Endothelial cell (in vitro differentiated cells): Measurements from ENCODE around the gene NFATC2. TPM values are rescaled to one million over a fixed set of nuclear protein-coding genes. Genes with fewer than 3 reads are reported as not detected.

Experiments
- DNase-seq: peaks from one replicate; pipeline ENCODE4 v3.0.0; 2021; ENCODE audit warnings: low spot score
- H3K27ac Mint-ChIP-seq: one replicate; pipeline ENCODE4 v1.8.0; 2021; ENCODE audit warnings: mixed read lengths, inconsistent platforms; ENCODE audit not compliant: unreplicated experiment
- H3K27me3 Mint-ChIP-seq: one replicate; pipeline ENCODE4 v1.8.0; 2021; ENCODE audit warnings: mild to moderate bottlenecking, moderate library complexity, mixed read lengths, inconsistent platforms; ENCODE audit not compliant: unreplicated experiment
- H3K36me3 Mint-ChIP-seq: one replicate; pipeline ENCODE4 v1.8.0; 2021; ENCODE audit warnings: mild to moderate bottlenecking, low read depth, mixed read lengths, inconsistent platforms; ENCODE audit not compliant: unreplicated experiment
- H3K4me1 Mint-ChIP-seq: one replicate; pipeline ENCODE4 v1.8.0; 2021; ENCODE audit warnings: mild to moderate bottlenecking, mixed read lengths, inconsistent platforms; ENCODE audit not compliant: unreplicated experiment
- H3K4me3 Mint-ChIP-seq: one replicate; pipeline ENCODE4 v1.8.0; 2021; ENCODE audit warnings: mild to moderate bottlenecking, mixed read lengths, inconsistent platforms; ENCODE audit not compliant: unreplicated experiment
- H3K9me3 Mint-ChIP-seq: one replicate; pipeline ENCODE4 v1.8.0; 2021; ENCODE audit warnings: mixed read lengths, inconsistent platforms; ENCODE audit not compliant: unreplicated experiment
- CTCF ChIP-seq: fragments of 200-600 bp; sonication (generic); IDR thresholded peaks from one replicate; pipeline ENCODE4 v1.5.0; 2021; ENCODE audit warnings: antibody characterized with exemption; ENCODE audit not compliant: unreplicated experiment
- total RNA-seq: library from RNA; stranded (reverse); fragmentation: NEBNext Ultra II Directional; extraction: Animal tissue kit (Norgen Biotek cat#: 25700); gene quantifications from one replicate; pipeline ENCODE4 v1.2.1, GENCODE V29; 2021; ENCODE audit not compliant: unreplicated experiment

The NFATC2 gene
- total RNA-seq, 1 donor from 2014 or later, result 3.5 TPM

GRCh38 chr20:51444922-51445438 is 97.5 kb downstream of the NFATC2 start:
- Mint-ChIP-seq H3K9me3 (no peaks in the 10 kb centered on the region), H3K4me1 (peaks cover 7% of the 10 kb centered on the region), H3K27me3 (peaks cover 3% of the 10 kb centered on the region), H3K36me3 (no peaks in the 10 kb centered on the region), H3K27ac (peak overlapping the region; percentile 54), H3K4me3 (no peak overlapping the region)
- no peak for TF ChIP-seq CTCF
- DNase-seq, result no peak

GRCh38 chr20:51444467-51444866 is 98.1 kb downstream of the NFATC2 start:
- no peak for DNase-seq
- peaks cover 3% of the 10 kb centered on the region for H3K27me3 Mint-ChIP-seq
- peaks cover 2% of the 10 kb centered on the region for H3K36me3 Mint-ChIP-seq
- H3K4me3 Mint-ChIP-seq, result no peak overlapping the region
- peaks cover 7% of the 10 kb centered on the region for H3K4me1 Mint-ChIP-seq
- no peaks in the 10 kb centered on the region for H3K9me3 Mint-ChIP-seq
- no peak for TF ChIP-seq CTCF
- no peak overlapping the region for H3K27ac Mint-ChIP-seq

GRCh38 chr20:51442602-51443001 is 99.9 kb downstream of the NFATC2 start:
- Mint-ChIP-seq H3K27me3 (peaks cover 3% of the 10 kb centered on the region), H3K27ac (no peak overlapping the region), H3K9me3 (no peaks in the 10 kb centered on the region), H3K4me3 (no peak overlapping the region), H3K36me3 (peaks cover 4% of the 10 kb centered on the region), H3K4me1 (peaks cover 7% of the 10 kb centered on the region)
- TF ChIP-seq CTCF, result no peak
- no peak for DNase-seq

- no peak for DNase-seq
- no peak for TF ChIP-seq CTCF
- Mint-ChIP-seq H3K4me1 (peaks cover 7% of the 10 kb centered on the region), H3K4me3 (no peak overlapping the region), H3K27ac (no peak overlapping the region), H3K9me3 (no peaks in the 10 kb centered on the region), H3K27me3 (peaks cover 2% of the 10 kb centered on the region), H3K36me3 (peaks cover 4% of the 10 kb centered on the region)
These were observed 101.9 kb downstream of the NFATC2 start for GRCh38 chr20:51440589-51440988.

GRCh38 chr20:51439160-51439689 is 103.3 kb downstream of the NFATC2 start:
- no peak overlapping the region for H3K4me3 Mint-ChIP-seq
- H3K27me3 Mint-ChIP-seq, result no peaks in the 10 kb centered on the region
- no peak for TF ChIP-seq CTCF
- no peak for DNase-seq
- no peak overlapping the region for H3K27ac Mint-ChIP-seq
- H3K4me1 Mint-ChIP-seq, result no peaks in the 10 kb centered on the region
- H3K36me3 Mint-ChIP-seq, result peaks cover 4% of the 10 kb centered on the region
- no peaks in the 10 kb centered on the region for H3K9me3 Mint-ChIP-seq
